Body of pancreas (tissue), 4 donors: ENCODE data around the gene ARG2. TPM values are rescaled to one million over a fixed set of nuclear protein-coding genes. Genes with fewer than 3 reads are reported as not detected.

Source experiments
- ATAC-seq: fragments of 150-250 bp; one replicate; pipeline ENCODE4 v1.9.1; 2016
- DNase-seq, 4 donors: peaks; one replicate each; pipeline ENCODE4 v3.0.0-alpha.2; 2019
- H3K27ac ChIP-seq, 4 donors: fragments of 200-600 bp; sonication (generic); 1 replicate in 3 of 4; 2 replicates in 1 of 4; pipeline versions ENCODE4 v1.5.1 to v1.6.1; 2016 to 2019; ENCODE audit warnings: mild to moderate bottlenecking in 1 of 4, mixed read lengths in 1 of 4, moderate library complexity in 1 of 4
- H3K27me3 ChIP-seq, 2 donors: fragments of 200-600 bp; sonication (generic); one replicate each; pipeline ENCODE4 v1.6.0; 2016; ENCODE audit warnings: mild to moderate bottlenecking in 1 of 2
- H3K36me3 ChIP-seq, 2 donors: fragments of 200-600 bp; sonication (generic); replicated peaks in 1 of 2; 2 replicates each; pipeline ENCODE4 v1.5.1; 2016; ENCODE audit warnings: low read depth in 2 of 2; ENCODE audit not compliant: insufficient read depth in 1 of 2
- H3K4me1 ChIP-seq: fragments of 200-600 bp; sonication (generic); one replicate; pipeline ENCODE4 v1.6.0; 2016
- H3K4me3 ChIP-seq, 2 donors: fragments of 200-600 bp; sonication (generic); 1 replicate in 1 of 2; 2 replicates in 1 of 2; pipeline ENCODE4 v1.5.1; 2016 to 2019
- H3K9me3 ChIP-seq, 3 donors: fragments of 200-600 bp; sonication (generic); 1 replicate in 2 of 3; 2 replicates in 1 of 3; pipeline ENCODE4 v1.5.1; 2016
- POLR2A ChIP-seq, 3 donors: fragments of 450-650 bp; IDR thresholded peaks; one replicate each; pipeline ENCODE4 v1.6.1; 2016; ENCODE audit warnings: antibody characterized with exemption in 3 of 3, mild to moderate bottlenecking in 2 of 3
- WGBS, 2 donors: methylation state at CpG; one replicate each; pipeline ENCODE4 v1.1.5; 2017; 5-methylcytosine and 5-hydroxymethylcytosine counted together
- intact Hi-C: fragments of 100-400 bp; cut with DNase I; formaldehyde crosslinking; loops from one replicate; pipeline ENCODE4 v1.15.1; 2023
- small RNA-seq: library from RNA; depleted of rRNA; stranded (forward); fragments of <200 nt; gene quantifications from one replicate; pipeline ENCODE3, GENCODE V24; 2016
- total RNA-seq, 2 donors: library from RNA; depleted of rRNA; stranded (reverse); fragments of >200 nt; gene quantifications; one replicate each; pipeline ENCODE4 v1.1.0, GENCODE V29; 2016
- TF ChIP-seq, protein P1 (sequence below), 7 experiments: fragments of 450-650 bp in 4 of 7; fragments of 200-600 bp in 3 of 7; sonication (generic) in 3 of 7; IDR thresholded peaks; one replicate each; pipeline ENCODE4 v1.5.1; 2016 to 2019; ENCODE audit warnings: antibody characterized with exemption in 7 of 7

Gene ARG2
- total RNA-seq, 2 donors from 2014 or later, result 3.6 to 4.6 TPM

DNA sequence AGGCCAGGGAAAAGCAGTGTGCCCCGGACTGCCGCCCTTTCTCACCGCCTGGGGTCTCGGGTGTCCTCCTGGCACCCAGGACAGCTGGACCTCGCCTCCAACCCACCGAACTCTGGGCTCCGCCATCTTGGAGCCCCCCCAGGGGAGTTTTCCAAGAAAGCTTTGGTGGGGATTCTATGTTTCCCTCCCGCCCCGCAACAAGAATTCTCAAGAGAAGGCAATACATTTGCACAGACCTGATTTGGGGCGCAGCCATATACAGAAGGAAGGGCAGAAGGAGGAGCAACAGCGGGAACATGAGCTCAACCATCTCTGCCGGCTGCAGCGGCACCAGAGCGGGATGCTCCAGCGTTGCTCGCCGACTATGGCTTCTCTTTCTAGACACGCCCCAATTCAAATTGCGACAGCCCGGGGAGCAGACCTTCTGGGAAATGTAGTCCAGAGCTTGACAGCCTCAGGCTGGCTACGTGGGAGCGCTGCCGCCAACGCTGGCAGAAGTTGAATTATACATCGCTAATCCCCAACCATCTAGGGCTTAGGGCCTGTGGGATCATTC lies 75.8 kb downstream of the ARG2 start, which contains the start of gene RDH11:
Gene RDH11, minus strand, starts transcription at position 371 of the 556 bp plus-strand sequence. Its CDS starts 61 bp downstream, at position 310.
- H3K4me1 ChIP-seq, result peaks cover 6% of the 10 kb centered on the region
- no peaks in the 10 kb centered on the region for H3K36me3 ChIP-seq
- 0% methylated on average over 21 to 25 of the region's 25 CpGs for WGBS, 2 donors
- H3K4me3 ChIP-seq, result peak within 1 kb of the TSS; percentile 47 to 75
- no peaks in the 10 kb centered on the region for H3K27me3 ChIP-seq
- peak within 1 kb of the TSS; percentile 85 to 88 (median 86) for H3K27ac ChIP-seq
- DNase-seq (peak; percentile 85 to 91 (median 88)), ATAC-seq (peak; percentile 95)
- no peaks in the 10 kb centered on the region for H3K9me3 ChIP-seq
- intact Hi-C loops, result no loop called here
- TF ChIP-seq POLR2A (IDR thresholded peaks at IDR 0.05), result peak; percentile 66 to 91 (median 90)
- TF ChIP-seq, protein P1, sequence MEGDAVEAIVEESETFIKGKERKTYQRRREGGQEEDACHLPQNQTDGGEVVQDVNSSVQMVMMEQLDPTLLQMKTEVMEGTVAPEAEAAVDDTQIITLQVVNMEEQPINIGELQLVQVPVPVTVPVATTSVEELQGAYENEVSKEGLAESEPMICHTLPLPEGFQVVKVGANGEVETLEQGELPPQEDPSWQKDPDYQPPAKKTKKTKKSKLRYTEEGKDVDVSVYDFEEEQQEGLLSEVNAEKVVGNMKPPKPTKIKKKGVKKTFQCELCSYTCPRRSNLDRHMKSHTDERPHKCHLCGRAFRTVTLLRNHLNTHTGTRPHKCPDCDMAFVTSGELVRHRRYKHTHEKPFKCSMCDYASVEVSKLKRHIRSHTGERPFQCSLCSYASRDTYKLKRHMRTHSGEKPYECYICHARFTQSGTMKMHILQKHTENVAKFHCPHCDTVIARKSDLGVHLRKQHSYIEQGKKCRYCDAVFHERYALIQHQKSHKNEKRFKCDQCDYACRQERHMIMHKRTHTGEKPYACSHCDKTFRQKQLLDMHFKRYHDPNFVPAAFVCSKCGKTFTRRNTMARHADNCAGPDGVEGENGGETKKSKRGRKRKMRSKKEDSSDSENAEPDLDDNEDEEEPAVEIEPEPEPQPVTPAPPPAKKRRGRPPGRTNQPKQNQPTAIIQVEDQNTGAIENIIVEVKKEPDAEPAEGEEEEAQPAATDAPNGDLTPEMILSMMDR (IDR thresholded peaks at IDR 0.05), result no peak

DNA sequence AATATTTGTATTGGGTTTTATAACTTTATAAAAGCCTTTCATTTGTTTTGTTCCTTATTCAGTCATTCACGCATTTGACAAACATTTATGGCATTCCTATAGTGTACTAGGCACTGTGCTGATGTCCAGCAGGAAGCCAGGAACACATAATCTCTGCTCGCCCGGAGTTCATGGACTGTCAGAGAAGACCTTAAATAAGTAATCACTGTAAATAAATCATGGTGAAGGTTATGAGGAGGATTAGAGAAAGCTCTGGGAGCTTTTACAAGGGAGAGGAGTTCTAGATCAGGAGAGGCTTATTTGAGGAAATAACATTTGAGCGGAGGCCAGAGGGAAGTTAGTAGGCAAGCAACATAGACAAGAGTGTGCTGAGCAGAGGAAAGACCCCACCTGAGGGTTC lies 77.3 kb downstream of the ARG2 start:
- no peaks in the 10 kb centered on the region for H3K27me3 ChIP-seq
- no peaks in the 10 kb centered on the region for H3K36me3 ChIP-seq
- H3K4me3 ChIP-seq, result no peak overlapping the region
- intact Hi-C loops, result no loop called here
- H3K9me3 ChIP-seq, result no peaks in the 10 kb centered on the region
- WGBS, 2 donors, result 53 to 63% methylated on average over 4 of the region's 4 CpGs
- ATAC-seq (no peak), DNase-seq (no peak)
- TF ChIP-seq POLR2A (IDR thresholded peaks at IDR 0.05), result no peak
- TF ChIP-seq, protein P1 (IDR thresholded peaks at IDR 0.05), result no peak
- H3K27ac ChIP-seq, result peak overlapping the region in 3 of 4 donors; percentile 39 to 85 (median 47)
- peaks cover 6% of the 10 kb centered on the region for H3K4me1 ChIP-seq

DNA sequence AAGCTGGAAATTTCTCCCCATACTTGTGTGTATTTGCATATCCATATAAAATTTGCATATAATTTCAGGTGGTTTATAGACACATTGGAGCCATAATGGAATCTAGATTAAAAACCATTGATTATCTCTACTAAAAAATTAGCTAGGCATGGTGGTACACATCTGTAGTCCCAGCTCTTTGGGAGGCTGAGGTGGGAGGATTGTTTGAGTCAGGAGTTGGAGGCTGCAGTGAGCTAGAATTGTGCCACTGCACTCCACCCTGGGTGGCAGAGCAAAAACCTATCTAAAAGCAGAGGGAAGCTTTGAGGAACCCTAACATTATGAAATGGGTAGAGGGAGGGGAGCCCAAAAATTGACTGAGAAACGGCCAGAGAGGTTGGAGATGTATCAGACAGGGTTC lies 78.5 kb downstream of the ARG2 start:
- no peak overlapping the region for H3K27ac ChIP-seq
- no peak overlapping the region for H3K4me3 ChIP-seq
- H3K36me3 ChIP-seq, result no peaks in the 10 kb centered on the region
- ATAC-seq (no peak), DNase-seq (no peak)
- intact Hi-C loops, result no loop called here
- H3K9me3 ChIP-seq, result no peaks in the 10 kb centered on the region
- 38 to 59% methylated on average over 1 of the region's 1 CpG for WGBS, 2 donors
- no peak for TF ChIP-seq POLR2A (IDR thresholded peaks at IDR 0.05)
- peaks cover 6% of the 10 kb centered on the region for H3K4me1 ChIP-seq
- no peaks in the 10 kb centered on the region for H3K27me3 ChIP-seq

Small RNAs within 50 kb of the gene (small RNA-seq; reads per million reads assigned to genes)
- gene AL132640.3, result not detected
- gene RF00019, result not detected
- 0.42 reads per million for gene RNA5SP386

Other genes with a start within 250 kb of the ARG2 start
- 1 to 10 TPM; 7.5 to 9.2 TPM for gene PLEK2, start 207.8 kb upstream of the ARG2 start, total RNA-seq
- 1 to 10 TPM; 2.0 to 4.4 TPM for gene TMEM229B, start 131.2 kb upstream of the ARG2 start, total RNA-seq
- gene PLEKHH1, start 86.6 kb upstream of the ARG2 start, total RNA-seq, result 10 to 100 TPM; 32.7 to 54.7 TPM
- gene PIGH, start 19.7 kb upstream of the ARG2 start, total RNA-seq, result 10 to 100 TPM; 14.2 to 30.1 TPM
- gene VTI1B, start 54.7 kb downstream of the ARG2 start, total RNA-seq, result 10 to 100 TPM; 24.4 to 41.2 TPM
- gene RDH11, start 75.8 kb downstream of the ARG2 start, total RNA-seq, result 10 to 100 TPM; 19.4 to 26.2 TPM
- 1 to 10 TPM; 2.0 to 3.6 TPM for gene RDH12, start 82.0 kb downstream of the ARG2 start, total RNA-seq
- 10 to 100 TPM; 11.7 to 31.0 TPM for gene ZFYVE26, start 196.7 kb downstream of the ARG2 start, total RNA-seq
- gene RAD51B, start 199.9 kb downstream of the ARG2 start, total RNA-seq, result 10 to 100 TPM; 12.2 to 29.6 TPM